HepG2 (cell line): ENCODE data around the gene FAM174C. TPM values are rescaled to one million over a fixed set of nuclear protein-coding genes. Genes with fewer than 3 reads are reported as not detected.

Experiments
- ARHGAP35 ChIP-seq: sonication (generic); formaldehyde crosslinking; IDR thresholded peaks from 2 replicates; pipeline ENCODE4 v1.9.0; 2022; ENCODE audit warnings: mild to moderate bottlenecking, inconsistent platforms, moderate library complexity, missing genetic modification reagents, borderline replicate concordance
- BRD4 ChIP-seq: sonication (generic); formaldehyde crosslinking; IDR thresholded peaks from 2 replicates; pipeline ENCODE4 v1.4.0; 2020; ENCODE audit warnings: missing genetic modification reagents
- DPF2 ChIP-seq: sonication (generic); formaldehyde crosslinking; IDR thresholded peaks from 2 replicates; pipeline ENCODE4 v1.4.0; 2020; ENCODE audit warnings: mild to moderate bottlenecking, low read depth, missing genetic modification reagents, borderline replicate concordance
- KAT8 ChIP-seq: IDR thresholded peaks from 2 replicates; pipeline ENCODE4 v1.6.1; 2016; ENCODE audit warnings: missing genetic modification reagents, missing compliant biosample characterization
- RFXANK ChIP-seq: IDR thresholded peaks from 2 replicates; pipeline ENCODE4 v1.6.1; 2016
- UBTF ChIP-seq: sonication (generic); formaldehyde crosslinking; IDR thresholded peaks from 2 replicates; pipeline ENCODE4 v1.4.0; 2020; ENCODE audit warnings: mild to moderate bottlenecking, missing genetic modification reagents
- ZBTB4 ChIP-seq: sonication (generic); formaldehyde crosslinking; IDR thresholded peaks from 2 replicates; pipeline ENCODE4 v1.4.0; 2020; ENCODE audit warnings: missing genetic modification reagents, mild to moderate bottlenecking, borderline replicate concordance
- ZBTB46 ChIP-seq: sonication (generic); formaldehyde crosslinking; IDR thresholded peaks from 2 replicates; pipeline ENCODE4 v1.4.0; 2020; ENCODE audit warnings: mild to moderate bottlenecking, missing genetic modification reagents, borderline replicate concordance
- ZNF160 ChIP-seq: sonication (generic); formaldehyde crosslinking; IDR thresholded peaks from 2 replicates; pipeline ENCODE4 v1.8.0; 2022; ENCODE audit warnings: mild to moderate bottlenecking, inconsistent platforms, missing genetic modification reagents
- polyA plus RNA-seq, 8 experiments: library from polyadenylated mRNA; depleted of rRNA in 3 of 8; stranded (reverse) in 7 of 8; unstranded in 1 of 8; fragments of >200 nt; fragmentation: Illumina TruSeq in 4 of 8; extraction: Trizol in 4 of 8; gene quantifications; 2 replicates each; pipeline versions ENCODE4 v1.2.1 to v1.2.3, GENCODE V29; 2011 to 2016; ENCODE audit warnings: low read depth in 4 of 8, missing spikeins in 1 of 8, mixed read lengths in 1 of 8; ENCODE audit not compliant: insufficient read depth in 1 of 8
- total RNA-seq, 5 experiments: library from RNA; depleted of rRNA; stranded (reverse); fragments of >200 nt; fragmentation: Illumina TruSeq; extraction: Trizol; gene quantifications; 2 replicates each; pipeline ENCODE4 v1.2.3, GENCODE V29; 2016; ENCODE audit warnings: low read depth in 1 of 5
- TF ChIP-seq, protein P1 (sequence below): sonication (generic); formaldehyde crosslinking; IDR thresholded peaks from 2 replicates; pipeline ENCODE4 v1.4.0; 2020; ENCODE audit warnings: mild to moderate bottlenecking, missing genetic modification reagents, borderline replicate concordance
- TF ChIP-seq, protein P2 (sequence below): IDR thresholded peaks from 2 replicates; pipeline ENCODE4 v1.6.1; 2016; ENCODE audit warnings: control low read depth

The FAM174C gene
- total and polyA plus RNA-seq, 2 of the 13 experiments (the other 11 are each of a cell fraction or from before 2014, with no cell fraction given), result 19.5 to 31.3 TPM

DNA sequence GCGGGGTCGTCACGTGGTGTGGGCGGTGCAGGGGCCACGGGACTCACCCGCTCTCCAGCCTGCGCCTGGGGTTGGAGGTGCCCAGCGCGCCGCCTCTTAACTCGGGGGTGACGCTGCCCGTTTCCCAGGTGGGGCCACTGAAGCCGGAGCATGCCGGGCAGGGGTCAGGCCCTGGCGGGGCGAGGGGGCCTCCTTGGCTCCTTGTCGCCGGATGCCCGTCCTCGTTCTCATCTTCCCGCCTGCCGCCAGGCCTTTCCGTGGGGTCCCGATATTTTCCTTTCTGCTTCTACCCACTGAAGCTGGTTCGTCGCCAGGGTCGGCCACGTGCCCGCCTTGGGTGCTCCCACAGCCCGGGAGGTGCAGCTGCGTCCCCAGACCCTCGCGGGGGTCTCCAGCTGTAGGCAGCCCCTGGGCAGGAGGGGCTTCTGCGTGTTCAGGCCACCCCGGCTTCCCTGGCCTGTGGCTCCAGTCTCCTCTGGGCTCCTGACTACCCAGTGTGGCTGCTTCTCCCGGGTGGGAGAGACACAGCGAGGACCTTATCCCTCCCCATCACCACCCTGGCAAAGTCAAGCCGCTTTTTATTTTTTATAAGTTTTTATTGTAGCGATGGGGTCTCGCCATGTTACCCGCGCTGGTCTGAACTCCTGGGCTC is 772 bp downstream of the FAM174C start (continued):
- TF ChIP-seq, protein P1, sequence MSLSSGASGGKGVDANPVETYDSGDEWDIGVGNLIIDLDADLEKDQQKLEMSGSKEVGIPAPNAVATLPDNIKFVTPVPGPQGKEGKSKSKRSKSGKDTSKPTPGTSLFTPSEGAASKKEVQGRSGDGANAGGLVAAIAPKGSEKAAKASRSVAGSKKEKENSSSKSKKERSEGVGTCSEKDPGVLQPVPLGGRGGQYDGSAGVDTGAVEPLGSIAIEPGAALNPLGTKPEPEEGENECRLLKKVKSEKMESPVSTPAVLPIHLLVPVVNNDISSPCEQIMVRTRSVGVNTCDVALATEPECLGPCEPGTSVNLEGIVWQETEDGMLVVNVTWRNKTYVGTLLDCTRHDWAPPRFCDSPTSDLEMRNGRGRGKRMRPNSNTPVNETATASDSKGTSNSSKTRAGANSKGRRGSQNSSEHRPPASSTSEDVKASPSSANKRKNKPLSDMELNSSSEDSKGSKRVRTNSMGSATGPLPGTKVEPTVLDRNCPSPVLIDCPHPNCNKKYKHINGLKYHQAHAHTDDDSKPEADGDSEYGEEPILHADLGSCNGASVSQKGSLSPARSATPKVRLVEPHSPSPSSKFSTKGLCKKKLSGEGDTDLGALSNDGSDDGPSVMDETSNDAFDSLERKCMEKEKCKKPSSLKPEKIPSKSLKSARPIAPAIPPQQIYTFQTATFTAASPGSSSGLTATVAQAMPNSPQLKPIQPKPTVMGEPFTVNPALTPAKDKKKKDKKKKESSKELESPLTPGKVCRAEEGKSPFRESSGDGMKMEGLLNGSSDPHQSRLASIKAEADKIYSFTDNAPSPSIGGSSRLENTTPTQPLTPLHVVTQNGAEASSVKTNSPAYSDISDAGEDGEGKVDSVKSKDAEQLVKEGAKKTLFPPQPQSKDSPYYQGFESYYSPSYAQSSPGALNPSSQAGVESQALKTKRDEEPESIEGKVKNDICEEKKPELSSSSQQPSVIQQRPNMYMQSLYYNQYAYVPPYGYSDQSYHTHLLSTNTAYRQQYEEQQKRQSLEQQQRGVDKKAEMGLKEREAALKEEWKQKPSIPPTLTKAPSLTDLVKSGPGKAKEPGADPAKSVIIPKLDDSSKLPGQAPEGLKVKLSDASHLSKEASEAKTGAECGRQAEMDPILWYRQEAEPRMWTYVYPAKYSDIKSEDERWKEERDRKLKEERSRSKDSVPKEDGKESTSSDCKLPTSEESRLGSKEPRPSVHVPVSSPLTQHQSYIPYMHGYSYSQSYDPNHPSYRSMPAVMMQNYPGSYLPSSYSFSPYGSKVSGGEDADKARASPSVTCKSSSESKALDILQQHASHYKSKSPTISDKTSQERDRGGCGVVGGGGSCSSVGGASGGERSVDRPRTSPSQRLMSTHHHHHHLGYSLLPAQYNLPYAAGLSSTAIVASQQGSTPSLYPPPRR (CRISPR knock-in tag), result peak; percentile 72
- 0 out of 2 replicates have a peak, but pooled peaks have one; percentile 54 for TF ChIP-seq ARHGAP35
- peak; percentile 51 for TF ChIP-seq UBTF (CRISPR knock-in tag)
- 0 out of 2 replicates have a peak, but pooled peaks have one; percentile 49 for TF ChIP-seq ZBTB46 (CRISPR knock-in tag)
- 0 out of 2 replicates have a peak, but pooled peaks have one; percentile 5 for TF ChIP-seq BRD4 (CRISPR knock-in tag)
- TF ChIP-seq, protein P2, sequence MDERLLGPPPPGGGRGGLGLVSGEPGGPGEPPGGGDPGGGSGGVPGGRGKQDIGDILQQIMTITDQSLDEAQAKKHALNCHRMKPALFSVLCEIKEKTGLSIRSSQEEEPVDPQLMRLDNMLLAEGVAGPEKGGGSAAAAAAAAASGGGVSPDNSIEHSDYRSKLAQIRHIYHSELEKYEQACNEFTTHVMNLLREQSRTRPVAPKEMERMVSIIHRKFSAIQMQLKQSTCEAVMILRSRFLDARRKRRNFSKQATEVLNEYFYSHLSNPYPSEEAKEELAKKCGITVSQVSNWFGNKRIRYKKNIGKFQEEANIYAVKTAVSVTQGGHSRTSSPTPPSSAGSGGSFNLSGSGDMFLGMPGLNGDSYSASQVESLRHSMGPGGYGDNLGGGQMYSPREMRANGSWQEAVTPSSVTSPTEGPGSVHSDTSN (CRISPR knock-in tag), result no peak
- no peak for TF ChIP-seq RFXANK (CRISPR knock-in tag)
- TF ChIP-seq KAT8 (CRISPR knock-in tag), result 0 out of 2 replicates have a peak, but pooled peaks have one; percentile 10
- TF ChIP-seq ZNF160 (CRISPR knock-in tag), result 0 out of 2 replicates have a peak, but pooled peaks have one; percentile 0
- TF ChIP-seq DPF2 (CRISPR knock-in tag), result peak; percentile 24; the same call in 1 of the 2 replicates
- peak; percentile 51; the same call in 1 of the 2 replicates for TF ChIP-seq ZBTB4
